K562 treated with DMSO at 1 percent for 24 hours (cell line): ENCODE results near the gene MGAT5. TPM values are rescaled to one million over a fixed set of nuclear protein-coding genes. Genes with fewer than 3 reads are reported as not detected.

Experiments
- total RNA-seq: library from RNA; unstranded; fragments of 300-600 nt; gene quantifications from 2 replicates; pipeline ENCODE4 v1.2.3, GENCODE V29; 2022; ENCODE audit warnings: low read depth; ENCODE audit not compliant: insufficient read depth

Gene MGAT5, protein sequence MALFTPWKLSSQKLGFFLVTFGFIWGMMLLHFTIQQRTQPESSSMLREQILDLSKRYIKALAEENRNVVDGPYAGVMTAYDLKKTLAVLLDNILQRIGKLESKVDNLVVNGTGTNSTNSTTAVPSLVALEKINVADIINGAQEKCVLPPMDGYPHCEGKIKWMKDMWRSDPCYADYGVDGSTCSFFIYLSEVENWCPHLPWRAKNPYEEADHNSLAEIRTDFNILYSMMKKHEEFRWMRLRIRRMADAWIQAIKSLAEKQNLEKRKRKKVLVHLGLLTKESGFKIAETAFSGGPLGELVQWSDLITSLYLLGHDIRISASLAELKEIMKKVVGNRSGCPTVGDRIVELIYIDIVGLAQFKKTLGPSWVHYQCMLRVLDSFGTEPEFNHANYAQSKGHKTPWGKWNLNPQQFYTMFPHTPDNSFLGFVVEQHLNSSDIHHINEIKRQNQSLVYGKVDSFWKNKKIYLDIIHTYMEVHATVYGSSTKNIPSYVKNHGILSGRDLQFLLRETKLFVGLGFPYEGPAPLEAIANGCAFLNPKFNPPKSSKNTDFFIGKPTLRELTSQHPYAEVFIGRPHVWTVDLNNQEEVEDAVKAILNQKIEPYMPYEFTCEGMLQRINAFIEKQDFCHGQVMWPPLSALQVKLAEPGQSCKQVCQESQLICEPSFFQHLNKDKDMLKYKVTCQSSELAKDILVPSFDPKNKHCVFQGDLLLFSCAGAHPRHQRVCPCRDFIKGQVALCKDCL
- 22.4 and 30.3 TPM in 2 replicates for total RNA-seq

GRCh38 chr2:134253804-134254203 lies at the start of gene MGAT5:
TSS of gene MGAT5 (plus strand) at chr2:134254072. CDS start at chr2:134254404, 332 bp downstream.

